Measurements from ENCODE around the gene RPLP2.

Gene RPLP2

DNA sequence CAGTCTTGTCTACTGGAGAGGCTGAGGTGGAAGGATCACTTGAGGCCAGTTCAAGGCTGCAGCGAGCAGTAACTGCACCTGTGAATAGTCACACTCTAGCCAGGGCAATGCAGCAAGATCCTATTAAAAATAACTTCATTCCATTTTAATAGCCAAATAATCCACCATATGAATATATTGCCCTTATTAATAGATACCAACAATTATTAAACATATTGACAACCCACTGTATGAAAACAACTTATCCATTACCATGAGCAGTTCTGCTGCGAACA, 42.9 kb upstream of the RPLP2 start:
- Histone ChIP-seq H3K4me1 (no peaks in the 10 kb centered on the region), H3K4me3 (no peak overlapping the region), H3K36me3 (peaks cover 19 to 96% (median 72%) of the 10 kb centered on the region in 3 donors), H3K9me3 (no peaks in the 10 kb centered on the region), H3K27me3 (no peaks in the 10 kb centered on the region), H3K27ac (no peak overlapping the region)
- DNase-seq, result no peak
- intact Hi-C loops (cut with DNase I; ENCODE audit: low total_unique reads), result no loop called here
- TF ChIP-seq, protein P1, sequence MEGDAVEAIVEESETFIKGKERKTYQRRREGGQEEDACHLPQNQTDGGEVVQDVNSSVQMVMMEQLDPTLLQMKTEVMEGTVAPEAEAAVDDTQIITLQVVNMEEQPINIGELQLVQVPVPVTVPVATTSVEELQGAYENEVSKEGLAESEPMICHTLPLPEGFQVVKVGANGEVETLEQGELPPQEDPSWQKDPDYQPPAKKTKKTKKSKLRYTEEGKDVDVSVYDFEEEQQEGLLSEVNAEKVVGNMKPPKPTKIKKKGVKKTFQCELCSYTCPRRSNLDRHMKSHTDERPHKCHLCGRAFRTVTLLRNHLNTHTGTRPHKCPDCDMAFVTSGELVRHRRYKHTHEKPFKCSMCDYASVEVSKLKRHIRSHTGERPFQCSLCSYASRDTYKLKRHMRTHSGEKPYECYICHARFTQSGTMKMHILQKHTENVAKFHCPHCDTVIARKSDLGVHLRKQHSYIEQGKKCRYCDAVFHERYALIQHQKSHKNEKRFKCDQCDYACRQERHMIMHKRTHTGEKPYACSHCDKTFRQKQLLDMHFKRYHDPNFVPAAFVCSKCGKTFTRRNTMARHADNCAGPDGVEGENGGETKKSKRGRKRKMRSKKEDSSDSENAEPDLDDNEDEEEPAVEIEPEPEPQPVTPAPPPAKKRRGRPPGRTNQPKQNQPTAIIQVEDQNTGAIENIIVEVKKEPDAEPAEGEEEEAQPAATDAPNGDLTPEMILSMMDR (IDR thresholded peaks at IDR 0.05), result no peak

DNA sequence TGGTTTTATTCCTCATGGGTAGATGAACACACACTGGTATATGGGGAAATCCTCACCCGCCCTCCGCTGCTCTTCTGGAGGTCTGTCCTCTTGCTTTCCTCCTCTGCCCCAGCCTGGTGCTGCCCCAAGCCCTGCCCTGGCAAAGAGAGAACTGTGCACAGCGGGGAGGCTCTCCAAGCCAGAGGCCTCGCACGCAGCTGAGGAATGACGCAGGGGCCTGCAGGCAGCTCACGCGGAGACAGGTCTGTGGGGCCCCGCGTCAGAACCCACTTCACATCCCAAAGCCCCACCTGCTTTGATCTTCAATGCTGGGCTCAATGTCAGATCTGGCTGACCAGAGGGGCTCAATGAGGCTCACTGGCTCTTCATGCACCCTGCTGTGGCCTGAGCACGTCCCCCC, 42.5 kb upstream of the RPLP2 start:
- no peak for DNase-seq
- Histone ChIP-seq H3K4me3 (no peak overlapping the region), H3K36me3 (peaks cover 18 to 96% (median 73%) of the 10 kb centered on the region in 3 donors), H3K9me3 (no peaks in the 10 kb centered on the region), H3K4me1 (no peaks in the 10 kb centered on the region), H3K27ac (no peak overlapping the region), H3K27me3 (no peaks in the 10 kb centered on the region)
- intact Hi-C loops (cut with DNase I; ENCODE audit: low total_unique reads), result no loop called here
- TF ChIP-seq, protein P1 (IDR thresholded peaks at IDR 0.05), result no peak

DNA sequence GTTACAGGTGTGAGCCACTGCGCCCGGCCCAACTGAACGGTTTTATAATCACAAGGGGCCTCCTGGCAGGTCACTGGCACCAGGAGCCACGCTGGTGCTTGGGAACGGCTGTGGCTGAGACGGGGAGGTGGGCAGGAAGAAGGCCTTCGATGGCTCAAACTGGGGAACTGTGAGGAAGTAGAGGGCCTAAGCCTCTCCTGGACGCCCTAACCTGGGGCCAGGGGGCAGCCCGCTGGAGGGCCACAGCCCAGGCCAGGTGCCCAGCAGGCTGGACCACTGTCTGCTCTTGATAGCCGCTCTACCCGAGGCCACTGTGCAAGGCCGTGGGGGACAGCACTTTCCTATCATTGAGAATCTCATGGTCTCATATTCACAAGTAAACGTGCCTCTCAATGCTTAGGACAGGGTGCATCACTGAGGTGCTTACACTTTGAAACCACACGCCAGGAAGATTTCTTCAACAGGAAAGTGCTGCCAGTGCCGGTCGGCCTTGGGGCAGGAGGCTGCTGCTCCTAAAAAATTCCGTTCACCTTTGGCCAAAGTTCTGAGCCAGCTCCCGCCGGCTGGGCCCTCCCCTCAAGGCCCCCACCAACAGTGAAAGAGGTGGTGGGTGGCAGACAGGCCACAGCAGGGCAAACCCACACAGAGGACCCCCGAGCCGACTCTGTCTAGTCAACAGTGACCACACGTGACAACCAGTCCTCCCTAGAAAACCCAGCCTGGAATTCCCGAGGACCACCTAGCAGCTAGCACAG, 39.7 kb upstream of the RPLP2 start:
- Histone ChIP-seq H3K36me3 (peaks cover 6 to 96% (median 59%) of the 10 kb centered on the region in 3 donors), H3K9me3 (no peaks in the 10 kb centered on the region), H3K4me1 (peaks cover 0 to 22% (median 4%) of the 10 kb centered on the region in 4 donors), H3K4me3 (no peak overlapping the region), H3K27me3 (no peaks in the 10 kb centered on the region), H3K27ac (no peak overlapping the region)
- TF ChIP-seq, protein P1 (IDR thresholded peaks at IDR 0.05), result no peak
- DNase-seq, result no peak
- intact Hi-C loops (cut with DNase I; ENCODE audit: low total_unique reads), result no loop called here

- Histone ChIP-seq H3K9me3 (no peaks in the 10 kb centered on the region), H3K27me3 (no peaks in the 10 kb centered on the region), H3K36me3 (peaks cover 6 to 88% (median 52%) of the 10 kb centered on the region in 3 donors), H3K4me3 (no peak overlapping the region), H3K4me1 (peaks cover 0 to 30% (median 12%) of the 10 kb centered on the region in 4 donors), H3K27ac (no peak overlapping the region)
- DNase-seq, result no peak
- TF ChIP-seq, protein P1 (IDR thresholded peaks at IDR 0.05), result no peak
- intact Hi-C loops (cut with DNase I; ENCODE audit: low total_unique reads), result no loop called here
Measured at GRCh38 chr11:770642-771616, 38.8 kb upstream of the RPLP2 start.

- Histone ChIP-seq H3K9me3 (no peaks in the 10 kb centered on the region), H3K27ac (no peak overlapping the region), H3K4me1 (peaks cover 0 to 38% (median 20%) of the 10 kb centered on the region in 4 donors), H3K4me3 (no peak overlapping the region), H3K27me3 (no peaks in the 10 kb centered on the region), H3K36me3 (peaks cover 6 to 80% (median 44%) of the 10 kb centered on the region in 3 donors)
- no peak for DNase-seq
- TF ChIP-seq, protein P1 (IDR thresholded peaks at IDR 0.05), result no peak
- intact Hi-C loops (cut with DNase I; ENCODE audit: low total_unique reads), result no loop called here
Measured at GRCh38 chr11:771617-772204, 38.1 kb upstream of the RPLP2 start.

All from tibial artery (tissue), 4 donors.